Thymus (tissue), 11 donors: Measurements from ENCODE around the gene RFX6. TPM values are rescaled to one million over a fixed set of nuclear protein-coding genes. Genes with fewer than 3 reads are reported as not detected.

Experiments used
- DNase-seq, 9 donors: peaks; one replicate each; pipeline ENCODE4 v3.0.0-alpha.2; 2013; ENCODE audit warnings: low spot score in 9 of 9, low read depth in 6 of 9, missing footprints in 1 of 9
- H3K27ac ChIP-seq, 2 donors: one replicate each; pipeline ENCODE4 v1.5.1; 2013; ENCODE audit warnings: control low read depth in 1 of 2, low read depth in 1 of 2, low read length in 1 of 2, mild to moderate bottlenecking in 1 of 2, moderate library complexity in 1 of 2
- H3K27me3 ChIP-seq, 2 donors: one replicate each; pipeline ENCODE4 v1.5.1; 2013; ENCODE audit warnings: low read length in 1 of 2; ENCODE audit not compliant: control insufficient read depth in 2 of 2, insufficient read depth in 1 of 2
- H3K36me3 ChIP-seq, 2 donors: one replicate each; pipeline ENCODE4 v1.5.1; 2013; ENCODE audit warnings: low read length in 1 of 2, mild to moderate bottlenecking in 1 of 2, moderate library complexity in 1 of 2; ENCODE audit not compliant: control insufficient read depth in 2 of 2, insufficient read depth in 2 of 2
- H3K4me1 ChIP-seq, 2 donors: one replicate each; pipeline ENCODE4 v1.5.1; 2013; ENCODE audit warnings: low read length in 2 of 2; ENCODE audit not compliant: control insufficient read depth in 2 of 2, insufficient read depth in 2 of 2
- H3K4me3 ChIP-seq, 2 donors: one replicate each; pipeline ENCODE4 v1.5.1; 2013; ENCODE audit warnings: low read length in 2 of 2, control low read depth in 1 of 2, mild to moderate bottlenecking in 1 of 2
- H3K9me3 ChIP-seq, 2 donors: one replicate each; pipeline ENCODE4 v1.5.1; 2013; ENCODE audit warnings: low read length in 1 of 2, mild to moderate bottlenecking in 1 of 2; ENCODE audit not compliant: control insufficient read depth in 2 of 2, insufficient read depth in 1 of 2
- WGBS: extraction: QIAGEN DNeasy Blood & Tissue Kit; methylation state at CpG from one replicate; pipeline ENCODE4 v1.1.7; 2013; 5-methylcytosine and 5-hydroxymethylcytosine counted together
- polyA plus RNA-seq: library from polyadenylated mRNA; stranded (reverse); fragments of 200-250 nt; gene quantifications from one replicate; pipeline ENCODE4 v1.2.3, GENCODE V29; 2013
- total RNA-seq: library from RNA; stranded (reverse); fragments of 120-200 nt; gene quantifications from one replicate; pipeline ENCODE4 v1.2.4, GENCODE V29; 2013
- donor health status: healthy.

The RFX6 gene
- total and polyA plus RNA-seq, 2 donors = 0.05 TPM; not detected in 1

DNA sequence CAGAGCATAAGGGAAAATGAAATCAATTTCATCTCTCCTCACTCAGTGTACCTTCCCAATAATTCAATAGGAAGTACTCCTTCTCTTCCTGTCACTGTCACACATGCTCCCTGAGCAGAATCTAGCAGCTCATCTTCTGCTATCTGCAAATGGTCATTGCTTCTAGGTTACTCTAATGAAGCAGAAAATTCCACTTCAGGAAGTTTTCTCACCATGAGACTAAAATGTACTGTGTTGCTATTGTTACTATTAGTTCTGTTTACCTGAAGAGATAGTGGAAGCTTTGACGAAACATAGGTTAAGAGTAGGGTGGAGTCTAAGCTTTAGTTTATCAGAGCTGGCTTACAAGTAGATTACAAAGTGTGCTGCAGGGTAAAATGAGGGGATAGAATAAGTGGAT lies 52.8 kb downstream of the RFX6 start:
- Histone ChIP-seq H3K27me3 (no peaks in the 10 kb centered on the region), H3K36me3 (no peaks in the 10 kb centered on the region), H3K9me3 (no peaks in the 10 kb centered on the region), H3K4me1 (no peaks in the 10 kb centered on the region), H3K27ac (no peak overlapping the region), H3K4me3 (no peak overlapping the region)
- 93% methylated on average over 1 of the region's 1 CpG for WGBS
- DNase-seq = no peak

GRCh38 chr6:116931456-116931855 lies 54.4 kb downstream of the RFX6 start:
- Histone ChIP-seq H3K4me3 (no peak overlapping the region), H3K9me3 (no peaks in the 10 kb centered on the region), H3K27me3 (no peaks in the 10 kb centered on the region), H3K36me3 (no peaks in the 10 kb centered on the region), H3K27ac (no peak overlapping the region), H3K4me1 (no peaks in the 10 kb centered on the region)
- DNase-seq = no peak

- Histone ChIP-seq H3K27ac (no peak overlapping the region), H3K9me3 (no peaks in the 10 kb centered on the region), H3K36me3 (no peaks in the 10 kb centered on the region), H3K4me3 (no peak overlapping the region), H3K4me1 (no peaks in the 10 kb centered on the region), H3K27me3 (no peaks in the 10 kb centered on the region)
- 84% methylated on average over 1 of the region's 1 CpG for WGBS
- DNase-seq = no peak
Measured at GRCh38 chr6:116932496-116932895, 55.5 kb downstream of the RFX6 start.

- Histone ChIP-seq H3K4me3 (no peak overlapping the region), H3K27ac (no peak overlapping the region), H3K27me3 (no peaks in the 10 kb centered on the region), H3K4me1 (no peaks in the 10 kb centered on the region), H3K9me3 (no peaks in the 10 kb centered on the region), H3K36me3 (no peaks in the 10 kb centered on the region)
- 27% methylated on average over 2 of the region's 2 CpGs for WGBS
- DNase-seq = no peak
Measured at GRCh38 chr6:116933485-116933884, 56.4 kb downstream of the RFX6 start.

- H3K9me3 ChIP-seq = no peaks in the 10 kb centered on the region
- H3K27me3 ChIP-seq = no peaks in the 10 kb centered on the region
- no peak overlapping the region for H3K27ac ChIP-seq
- H3K4me1 ChIP-seq = no peaks in the 10 kb centered on the region
- 88% methylated on average over 8 of the region's 8 CpGs for WGBS
- no peak overlapping the region for H3K4me3 ChIP-seq
- no peaks in the 10 kb centered on the region for H3K36me3 ChIP-seq
- DNase-seq = no peak
Measured at GRCh38 chr6:116938305-116938704, 61.3 kb downstream of the RFX6 start.

DNA sequence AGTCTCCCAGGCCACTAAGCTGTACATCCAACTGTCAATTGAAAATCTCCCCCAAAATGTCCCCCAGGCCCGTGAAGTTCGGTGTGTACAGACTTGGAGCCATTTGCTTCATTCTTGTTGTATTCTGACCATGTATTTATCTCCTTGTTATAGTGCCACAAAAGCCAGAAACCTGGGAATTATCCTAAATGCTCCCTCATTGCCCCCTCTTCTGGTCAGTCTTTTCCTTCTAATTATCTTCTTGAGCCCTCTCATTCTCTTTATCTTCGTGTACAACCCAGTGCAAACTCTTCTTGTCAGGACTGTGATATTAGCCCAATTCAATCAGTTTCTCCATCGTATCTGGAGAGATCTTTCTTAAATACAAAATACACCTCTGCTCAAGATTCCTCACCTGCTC lies 64.7 kb downstream of the RFX6 start:
- H3K27ac ChIP-seq = no peak overlapping the region
- WGBS = 56% methylated on average over 4 of the region's 4 CpGs
- H3K36me3 ChIP-seq = no peaks in the 10 kb centered on the region
- H3K9me3 ChIP-seq = no peaks in the 10 kb centered on the region
- H3K4me3 ChIP-seq = no peak overlapping the region
- no peak for DNase-seq
- H3K4me1 ChIP-seq = no peaks in the 10 kb centered on the region
- H3K27me3 ChIP-seq = no peaks in the 10 kb centered on the region

- Histone ChIP-seq H3K36me3 (no peaks in the 10 kb centered on the region), H3K4me1 (no peaks in the 10 kb centered on the region), H3K27me3 (no peaks in the 10 kb centered on the region), H3K4me3 (no peak overlapping the region), H3K9me3 (no peaks in the 10 kb centered on the region), H3K27ac (no peak overlapping the region)
- 55% methylated on average over 5 of the region's 5 CpGs for WGBS
- DNase-seq = no peak
Measured at GRCh38 chr6:116945809-116946208, 68.8 kb downstream of the RFX6 start.

DNA sequence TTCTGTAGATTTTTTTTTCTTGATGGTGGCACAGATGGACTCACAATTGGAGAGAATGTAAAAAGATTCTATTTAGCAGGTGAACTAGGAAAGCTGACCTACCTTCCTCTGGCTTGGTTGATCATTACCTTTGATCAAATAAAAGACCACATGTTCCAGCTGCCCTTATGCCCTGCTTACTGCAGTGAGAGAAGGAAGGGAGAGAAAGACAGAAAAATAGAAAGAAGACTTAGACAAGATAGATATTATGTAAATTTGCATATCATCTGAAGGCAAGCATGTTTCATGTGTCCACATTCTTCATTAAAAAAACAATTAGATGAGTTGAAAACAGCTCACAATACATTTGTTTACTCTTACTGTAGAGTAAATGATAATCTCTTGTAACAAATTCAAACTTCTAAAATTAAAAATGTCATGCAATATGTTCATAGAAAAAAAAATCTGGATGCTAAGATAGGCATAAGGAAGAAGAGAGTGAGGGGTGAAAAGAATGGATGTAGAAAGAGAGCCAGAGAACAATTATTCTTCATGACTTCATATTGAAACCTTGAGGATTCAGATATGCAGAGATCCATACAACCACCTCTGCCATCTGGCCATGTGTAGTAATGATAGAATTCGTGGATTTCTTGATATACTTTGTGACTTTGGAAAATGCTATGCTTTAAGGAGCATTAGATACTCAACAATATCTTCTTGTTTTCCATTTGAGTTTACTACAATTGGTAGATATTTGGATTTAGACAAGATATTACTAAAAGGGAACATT lies 71.7 kb downstream of the RFX6 start:
- no peak for DNase-seq
- no peaks in the 10 kb centered on the region for H3K27me3 ChIP-seq
- 77% methylated on average over 1 of the region's 1 CpG for WGBS
- H3K9me3 ChIP-seq = no peaks in the 10 kb centered on the region
- H3K27ac ChIP-seq = no peak overlapping the region
- no peaks in the 10 kb centered on the region for H3K4me1 ChIP-seq
- H3K36me3 ChIP-seq = no peaks in the 10 kb centered on the region
- no peak overlapping the region for H3K4me3 ChIP-seq

- Histone ChIP-seq H3K4me3 (no peak overlapping the region), H3K27ac (no peak overlapping the region), H3K4me1 (no peaks in the 10 kb centered on the region), H3K36me3 (no peaks in the 10 kb centered on the region), H3K27me3 (no peaks in the 10 kb centered on the region), H3K9me3 (no peaks in the 10 kb centered on the region)
- 90% methylated on average over 2 of the region's 2 CpGs for WGBS
- DNase-seq = no peak
Measured at GRCh38 chr6:116949964-116950363, 72.9 kb downstream of the RFX6 start.
